BJ (cell line): ENCODE measurements around the gene RAB40C. TPM values are rescaled to one million over a fixed set of nuclear protein-coding genes. Genes with fewer than 3 reads are reported as not detected.

Source experiments
- CTCF ChIA-PET: fragments of 350-600 bp; formaldehyde crosslinking; extraction: SDS; loops from one replicate; lab custom pipeline; 2021; ENCODE audit warnings: antibody characterized with exemption, inconsistent platforms; lab: Yijun Ruan, JAX
- POLR2A ChIA-PET: fragments of 300-600 bp; sonication (Branson Sonifier 250); formaldehyde crosslinking; extraction: SDS; loops from one replicate; lab custom pipeline; 2021; ENCODE audit warnings: antibody characterized with exemption; lab: Charles Lee
- DNase-seq: peaks from one replicate; pipeline ENCODE4 v3.0.0-alpha.2; 2011; ENCODE audit warnings: low read depth
- H3K27me3 ChIP-seq: 2 replicates; pipeline ENCODE4 v1.6.0; 2011; ENCODE audit warnings: low read length; ENCODE audit not compliant: control insufficient read depth, insufficient read depth
- H3K36me3 ChIP-seq: 2 replicates; pipeline ENCODE4 v1.5.1; 2011; ENCODE audit warnings: low read length; ENCODE audit not compliant: control insufficient read depth, insufficient read depth
- H3K4me3 ChIP-seq: 2 replicates; pipeline ENCODE4 v1.5.1; 2011; ENCODE audit warnings: low read depth, mild to moderate bottlenecking, control low read depth, low read length
- CTCF ChIP-seq: IDR thresholded peaks from 2 replicates; pipeline ENCODE4 v1.5.1; 2011; ENCODE audit warnings: low read depth, mild to moderate bottlenecking, control low read depth, inconsistent platforms, low read length, moderate library complexity; ENCODE audit not compliant: insufficient read depth
- polyA plus RNA-seq: library from polyadenylated mRNA; depleted of rRNA; stranded (reverse); fragments of >200 nt; gene quantifications from 2 replicates; pipeline ENCODE4 v1.2.3, GENCODE V29; 2011

RAB40C gene
- polyA plus RNA-seq, 1 experiment, result 7.6 TPM

DNA sequence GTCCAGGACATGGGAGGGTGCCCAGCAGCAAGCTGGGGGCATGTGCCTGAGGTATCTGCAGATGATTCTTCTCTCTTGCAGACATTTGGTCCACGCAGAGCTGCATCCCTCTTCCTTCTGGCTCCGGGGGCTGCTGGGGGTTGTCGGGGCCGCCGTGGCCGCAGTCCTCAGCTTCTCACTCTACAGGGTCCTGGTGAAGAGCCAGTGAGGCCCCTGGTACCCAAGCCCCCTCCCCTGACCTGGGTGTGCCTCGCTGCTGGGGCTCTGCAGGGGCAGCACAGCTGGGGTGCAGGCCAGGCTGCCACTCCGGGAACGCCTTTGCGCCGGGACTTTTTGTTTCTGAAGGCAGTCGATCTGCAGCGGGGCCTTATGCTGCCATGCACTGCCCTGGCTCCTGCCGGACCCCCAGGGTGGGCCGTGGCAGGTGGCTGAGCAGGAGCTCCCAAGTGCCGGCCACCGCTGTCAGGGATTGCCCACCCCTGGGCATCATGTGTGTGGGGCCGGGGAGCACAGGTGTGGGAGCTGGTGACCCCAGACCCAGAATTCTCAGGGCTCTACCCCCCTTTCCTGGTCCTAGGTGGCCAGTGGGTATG is 83.6 kb downstream of the RAB40C start:
- ChIA-PET POLR2A (no interaction called here), CTCF (interaction anchor here (1.0 kb wide), 1 partner anchor 13 kb away, joined by 4 read pairs; no protein-coding TSS in a partner anchor)
- TF ChIP-seq CTCF, result no peak
- Histone ChIP-seq H3K4me3 (no peak overlapping the region), H3K27me3 (no peaks in the 10 kb centered on the region), H3K36me3 (peaks cover 41% of the 10 kb centered on the region)
- no peak for DNase-seq

DNA sequence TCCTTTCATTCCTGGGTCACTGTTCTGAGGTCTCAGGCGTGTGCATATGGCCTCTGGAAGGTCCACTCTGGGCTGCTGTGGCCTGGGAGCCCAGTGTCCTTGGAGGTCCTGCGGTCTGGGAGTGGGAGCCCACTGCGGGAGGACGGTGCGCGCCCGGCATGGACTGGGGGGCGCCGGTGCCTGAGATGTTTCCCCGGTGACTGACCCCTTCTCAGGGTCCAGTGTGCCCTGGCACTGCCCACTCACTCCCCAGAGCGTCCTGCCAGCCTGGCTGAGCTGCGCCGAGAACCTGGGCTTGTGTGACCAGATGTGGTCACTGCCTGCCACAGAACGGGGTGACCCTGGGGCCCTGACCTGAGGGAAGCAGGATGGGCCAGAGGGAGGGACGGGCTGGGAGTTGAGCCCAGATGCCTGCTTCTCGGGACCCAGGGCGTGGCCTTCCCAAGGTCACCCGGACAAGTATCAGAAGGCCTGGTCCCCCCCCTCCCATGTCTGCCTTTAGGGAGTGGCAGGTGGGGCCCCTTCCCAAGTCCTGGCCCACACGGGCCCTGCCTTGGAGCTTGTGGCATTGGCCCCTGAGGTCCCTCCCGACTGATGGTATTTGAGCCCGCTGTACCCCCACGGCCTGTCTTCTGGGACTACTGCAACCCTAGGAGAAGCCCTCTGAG is 84.5 kb downstream of the RAB40C start:
- CTCF ChIA-PET, result no interaction called here
- Histone ChIP-seq H3K36me3 (peaks cover 38% of the 10 kb centered on the region), H3K27me3 (no peaks in the 10 kb centered on the region), H3K4me3 (no peak overlapping the region)
- POLR2A ChIA-PET, result no interaction called here
- TF ChIP-seq CTCF, result no peak
- DNase-seq, result no peak

- peaks cover 32% of the 10 kb centered on the region for H3K36me3 ChIP-seq
- no peak for DNase-seq
- POLR2A ChIA-PET, result no interaction called here
- peak within 1 kb of the TSS; percentile 40 for H3K4me3 ChIP-seq
- no peaks in the 10 kb centered on the region for H3K27me3 ChIP-seq
- no peak for TF ChIP-seq CTCF
- CTCF ChIA-PET, result interaction anchor here (0.8 to 1.9 kb wide), 2 partner anchors 7 to 9 kb away, joined by 4 to 6 read pairs; partner anchors contain the start of gene RHOT2
Measured at GRCh38 chr16:674968-675883, 85.4 kb downstream of the RAB40C start, which contains the start of gene RHBDL1. Gene RHBDL1, plus strand, starts transcription at chr16:675671. Its CDS starts 120 bp downstream, at chr16:675791.

DNA sequence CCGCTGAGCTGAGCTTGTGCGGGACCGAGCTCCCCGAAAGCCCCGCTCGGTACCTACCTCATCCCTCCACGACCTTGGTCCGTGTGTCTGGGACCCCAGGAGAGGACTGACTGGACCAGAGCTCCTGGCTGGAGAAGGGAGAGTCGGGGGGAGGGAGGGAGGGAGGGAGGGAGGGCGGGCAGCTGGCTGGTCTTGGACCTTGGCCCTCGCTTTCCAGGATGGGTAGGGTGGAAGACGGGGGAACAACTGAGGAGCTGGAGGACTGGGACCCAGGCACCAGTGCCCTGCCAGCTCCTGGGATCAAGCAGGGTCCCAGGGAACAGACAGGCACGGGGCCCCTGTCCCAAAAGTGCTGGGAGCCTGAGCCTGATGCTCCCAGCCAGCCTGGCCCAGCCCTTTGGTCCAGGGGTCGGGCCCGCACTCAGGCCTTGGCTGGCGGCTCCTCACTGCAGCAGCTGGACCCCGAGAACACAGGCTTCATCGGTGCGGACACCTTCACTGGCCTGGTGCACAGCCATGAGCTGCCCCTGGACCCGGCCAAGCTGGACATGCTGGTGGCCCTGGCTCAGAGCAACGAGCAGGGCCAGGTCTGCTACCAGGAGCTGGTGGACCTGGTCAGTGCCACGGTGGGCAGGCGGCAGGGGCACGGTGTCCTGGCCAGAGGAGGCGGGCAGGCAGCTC is 86.2 kb downstream of the RAB40C start:
- ChIA-PET POLR2A (no interaction called here), CTCF (interaction anchor here (0.8 to 1.9 kb wide), 2 partner anchors 8 to 10 kb away, joined by 4 to 6 read pairs; partner anchors contain the start of gene RHOT2)
- DNase-seq, result no peak
- TF ChIP-seq CTCF, result no peak
- Histone ChIP-seq H3K27me3 (no peaks in the 10 kb centered on the region), H3K4me3 (peak overlapping the region; percentile 40), H3K36me3 (peaks cover 24% of the 10 kb centered on the region)
